IMR-90 (cell line): Measurements from ENCODE around the gene POLR3K. TPM values are rescaled to one million over a fixed set of nuclear protein-coding genes. Genes with fewer than 3 reads are reported as not detected.

ENCODE experiments used
- microRNA-seq, 2 experiments: library from miRNA; stranded (forward) in 1 of 2; unstranded in 1 of 2; fragments of 10-50 nt in 1 of 2; fragments of <30 nt in 1 of 2; gene quantifications in 1 of 2; microRNA quantifications in 1 of 2; one replicate each; pipeline versions ENCODE3 to v1.1.0; 2013 to 2020; ENCODE audit not compliant: insufficient read depth in 1 of 2, insufficient read length in 1 of 2, unreplicated experiment in 1 of 2
- polyA plus RNA-seq, 3 experiments: library from polyadenylated mRNA; depleted of rRNA; stranded (reverse); fragments of >200 nt; gene quantifications; 2 replicates each; pipeline ENCODE4 v1.2.3, GENCODE V29; 2012; ENCODE audit warnings: low replicate concordance in 1 of 3
- small RNA-seq, 5 experiments: library from RNA; depleted of rRNA; stranded (forward); fragments of <200 nt; gene quantifications; one replicate each; pipeline ENCODE3, GENCODE V24; 2012
- total RNA-seq: library from RNA; depleted of rRNA; stranded (reverse); fragments of >200 nt; gene quantifications from 2 replicates; pipeline ENCODE4 v1.2.3, GENCODE V29; 2012; rRNA removed

Gene POLR3K
- total and polyA plus RNA-seq, 2 of the 4 experiments (the other 2 are of a cell fraction), result 9.0 to 39.5 TPM

Small RNA genes within 50 kb of the gene (microRNA-seq; reads per million reads assigned to microRNA genes)
- gene MIR6859-4 (ENCODE audit: insufficient read depth in 1 of 2, insufficient read length in 1 of 2, unreplicated experiment in 1 of 2) (0 reads per million in 2 experiments), gene Z69720.2 (ENCODE audit: insufficient read depth, insufficient read length) (not detected)

Small RNA genes within 50 kb of the gene (small RNA-seq; reads per million reads assigned to genes)
- gene MIR6859-4 (0 reads per million in 5 experiments), gene Z69720.2 (0 reads per million in 5 experiments)

Other genes with a start within 250 kb of the POLR3K start
- gene SNRNP25, start 220 bp upstream of the POLR3K start, total RNA-seq, result 63.3 and 88.0 TPM in 2 replicates
- 67.2 and 73.7 TPM in 2 replicates for gene SNRNP25, start 220 bp upstream of the POLR3K start, polyA plus RNA-seq (2012; rRNA removed)
- 11.1 and 13.8 TPM in 2 replicates for gene RHBDF1, start 19.0 kb upstream of the POLR3K start, total RNA-seq
- gene RHBDF1, start 19.0 kb upstream of the POLR3K start, polyA plus RNA-seq (2012; rRNA removed), result 86.6 and 92.3 TPM in 2 replicates
- gene MPG, start 24.6 kb upstream of the POLR3K start, total RNA-seq, result 66.7 and 74.2 TPM in 2 replicates
- gene MPG, start 24.6 kb upstream of the POLR3K start, polyA plus RNA-seq (2012; rRNA removed), result 135 and 155 TPM in 2 replicates
- gene NPRL3, start 85.1 kb upstream of the POLR3K start, total RNA-seq, result 3.9 and 5.7 TPM in 2 replicates
- 42.4 and 44.0 TPM in 2 replicates for gene NPRL3, start 85.1 kb upstream of the POLR3K start, polyA plus RNA-seq (2012; rRNA removed)
- gene HBZ, start 99.0 kb upstream of the POLR3K start, total RNA-seq, result not detected in 2 replicates
- gene HBZ, start 99.0 kb upstream of the POLR3K start, polyA plus RNA-seq (2012; rRNA removed), result not detected in 2 replicates
- gene HBM, start 112.4 kb upstream of the POLR3K start, total RNA-seq, result not detected in 2 replicates
- gene HBM, start 112.4 kb upstream of the POLR3K start, polyA plus RNA-seq (2012; rRNA removed), result not detected in 2 replicates
- not detected in 2 replicates for gene HBA2, start 119.3 kb upstream of the POLR3K start, total RNA-seq
- not detected in 2 replicates for gene HBA2, start 119.3 kb upstream of the POLR3K start, polyA plus RNA-seq (2012; rRNA removed)
- gene HBA1, start 123.1 kb upstream of the POLR3K start, total RNA-seq, result not detected in 2 replicates
- 0.21 TPM in 1 of 2 replicates, not detected in the other for gene HBA1, start 123.1 kb upstream of the POLR3K start, polyA plus RNA-seq (2012; rRNA removed)
- gene HBQ1, start 126.9 kb upstream of the POLR3K start, total RNA-seq, result not detected in 2 replicates
- gene HBQ1, start 126.9 kb upstream of the POLR3K start, polyA plus RNA-seq (2012; rRNA removed), result 0.92 and 1.7 TPM in 2 replicates
- gene LUC7L, start 175.8 kb upstream of the POLR3K start, total RNA-seq, result 21.5 and 33.3 TPM in 2 replicates
- gene LUC7L, start 175.8 kb upstream of the POLR3K start, polyA plus RNA-seq (2012; rRNA removed), result 52.8 and 55.6 TPM in 2 replicates
- 27.5 and 30.3 TPM in 2 replicates for gene FAM234A, start 181.2 kb upstream of the POLR3K start, total RNA-seq
- gene FAM234A, start 181.2 kb upstream of the POLR3K start, polyA plus RNA-seq (2012; rRNA removed), result 60.5 and 64.2 TPM in 2 replicates
- under 0.01 TPM in 2 replicates for gene RGS11, start 222.3 kb upstream of the POLR3K start, total RNA-seq
- 0.48 and 0.49 TPM in 2 replicates for gene RGS11, start 222.3 kb upstream of the POLR3K start, polyA plus RNA-seq (2012; rRNA removed)
- 0.36 TPM in 1 of 2 replicates, not detected in the other for gene ARHGDIG, start 227.0 kb upstream of the POLR3K start, total RNA-seq
- 0.16 and 0.24 TPM in 2 replicates for gene ARHGDIG, start 227.0 kb upstream of the POLR3K start, polyA plus RNA-seq (2012; rRNA removed)
- gene PDIA2, start 229.6 kb upstream of the POLR3K start, total RNA-seq, result 0.28 TPM in 1 of 2 replicates, not detected in the other
- 0.17 and 0.32 TPM in 2 replicates for gene PDIA2, start 229.6 kb upstream of the POLR3K start, polyA plus RNA-seq (2012; rRNA removed)